Fibroblast of pulmonary artery (primary cell): Measurements from ENCODE around the gene RNF144B.
"Not testable (repeated sequence)": the region's sequence is repeated elsewhere in the genome, so short reads cannot be mapped to it uniquely, and the experiment has no call there.

Source experiments
- DNase-seq: peaks from one replicate; pipeline ENCODE4 v3.0.0-alpha.2; 2010; ENCODE audit warnings: low read depth
- H3K4me3 ChIP-seq: replicated peaks from 2 replicates; pipeline ENCODE4 v1.5.1; 2011; ENCODE audit warnings: low read depth, mild to moderate bottlenecking, control low read depth, low read length, moderate library complexity
- CTCF ChIP-seq: IDR thresholded peaks from 2 replicates; pipeline ENCODE4 v1.5.1; 2011; ENCODE audit warnings: mild to moderate bottlenecking, control low read depth, low read length, inconsistent platforms; ENCODE audit errors: missing control alignments

RNF144B gene

GRCh38 chr6:18393698-18394097 is 6.5 kb downstream of the RNF144B start:
- no peak for DNase-seq
- no peak overlapping the region for H3K4me3 ChIP-seq
- TF ChIP-seq CTCF = no peak

GRCh38 chr6:18395177-18395855 is 8.2 kb downstream of the RNF144B start:
- no peak for DNase-seq
- H3K4me3 ChIP-seq = no peak overlapping the region
- TF ChIP-seq CTCF = no peak

GRCh38 chr6:18395856-18396197 is 8.7 kb downstream of the RNF144B start:
- TF ChIP-seq CTCF = no peak
- no peak overlapping the region for H3K4me3 ChIP-seq
- DNase-seq = peak; percentile 25

GRCh38 chr6:18397701-18398100 is 10.6 kb downstream of the RNF144B start:
- TF ChIP-seq CTCF = no peak
- DNase-seq = no peak
- no peak overlapping the region for H3K4me3 ChIP-seq

- DNase-seq, H3K4me3 ChIP-seq: not testable (repeated sequence)
Measured at GRCh38 chr6:18398225-18398624, 11.1 kb downstream of the RNF144B start.

GRCh38 chr6:18400831-18401446 is 13.8 kb downstream of the RNF144B start:
- no peak for DNase-seq
- no peak overlapping the region for H3K4me3 ChIP-seq
- TF ChIP-seq CTCF = no peak

- not testable (repeated sequence) for H3K4me3 ChIP-seq, DNase-seq
Measured at GRCh38 chr6:18404965-18405364, 17.8 kb downstream of the RNF144B start.

GRCh38 chr6:18405477-18406293 is 18.5 kb downstream of the RNF144B start:
- no peak for TF ChIP-seq CTCF
- H3K4me3 ChIP-seq = no peak overlapping the region
- DNase-seq = peak; percentile 74
